SK-N-SH (cell line): Measurements from ENCODE around the gene MTIF2. TPM values are rescaled to one million over a fixed set of nuclear protein-coding genes. Genes with fewer than 3 reads are reported as not detected.

Experiments used
- CTCF ChIA-PET: fragments of 300-600, 350-600 bp; formaldehyde crosslinking; extraction: SDS; loops from one replicate; lab custom pipeline; 2021; lab: Yijun Ruan, JAX
- POLR2A ChIA-PET: fragments of 350-600 bp; sonication (Branson Sonifier 250); formaldehyde crosslinking; extraction: SDS; loops from one replicate; lab custom pipeline; 2020; ENCODE audit warnings: antibody characterized with exemption, inconsistent platforms; lab: Yijun Ruan, JAX
- DNase-seq: peaks from one replicate; pipeline ENCODE4 v3.0.0; 2012
- H2AFZ ChIP-seq: fragments of 200-600 bp; sonication (generic); 2 replicates; pipeline ENCODE4 v1.8.1; 2016; ENCODE audit warnings: antibody characterized with exemption, mild to moderate bottlenecking, low read depth
- H3F3A ChIP-seq: fragments of 200-600 bp; sonication (generic); replicated peaks from 2 replicates; pipeline ENCODE3; 2016; ENCODE audit warnings: antibody characterized with exemption, mild to moderate bottlenecking; ENCODE audit not compliant: insufficient read depth
- H3K27ac ChIP-seq, 2 experiments: fragments of 200-500 bp in 1 of 2; fragments of 200-600 bp in 1 of 2; sonication (Bioruptor generic) in 1 of 2; sonication (generic), shearing (Covaris generic) in 1 of 2; 2 replicates each; pipeline versions ENCODE4 v1.5.1 to v1.6.1; 2014 to 2016; ENCODE audit warnings: low read depth in 2 of 2, inconsistent platforms in 1 of 2, low read length in 1 of 2, mild to moderate bottlenecking in 1 of 2, mixed read lengths in 1 of 2
- H3K27me3 ChIP-seq: fragments of 200-600 bp; sonication (generic), shearing (Covaris generic); 2 replicates; pipeline ENCODE4 v1.6.1; 2016; ENCODE audit warnings: mixed run types; ENCODE audit not compliant: insufficient read depth
- H3K36me3 ChIP-seq, 2 experiments: fragments of 200-500 bp in 1 of 2; fragments of 200-600 bp in 1 of 2; sonication (Bioruptor generic) in 1 of 2; sonication (generic) in 1 of 2; replicated peaks in 1 of 2; 2 replicates each; pipeline versions ENCODE3 to v1.5.1; 2014 to 2016; ENCODE audit warnings: low read length in 1 of 2, mild to moderate bottlenecking in 1 of 2; ENCODE audit not compliant: insufficient read depth in 2 of 2, control insufficient read depth in 1 of 2
- H3K4me1 ChIP-seq, 2 experiments: fragments of 200-500 bp in 1 of 2; fragments of 200-600 bp in 1 of 2; sonication (Bioruptor generic) in 1 of 2; sonication (generic), shearing (Covaris generic) in 1 of 2; 2 replicates each; pipeline versions ENCODE4 v1.5.1 to v1.6.1; 2014 to 2016; ENCODE audit warnings: low read depth in 1 of 2, low read length in 1 of 2, mixed run types in 1 of 2; ENCODE audit not compliant: insufficient read depth in 2 of 2, control insufficient read depth in 1 of 2
- H3K4me2 ChIP-seq: fragments of 200-600 bp; sonication (generic), shearing (Covaris generic); 2 replicates; pipeline ENCODE4 v1.6.1; 2017; ENCODE audit warnings: mixed run types
- H3K4me3 ChIP-seq, 2 experiments: fragments of 200-500 bp in 1 of 2; fragments of 200-600 bp in 1 of 2; sonication (Bioruptor generic) in 1 of 2; sonication (generic), shearing (Covaris generic) in 1 of 2; 2 replicates each; pipeline versions ENCODE4 v1.5.1 to v1.8.1; 2014 to 2016; ENCODE audit warnings: low read depth in 2 of 2, inconsistent platforms in 1 of 2, low read length in 1 of 2, mild to moderate bottlenecking in 1 of 2, mixed read lengths in 1 of 2, moderate library complexity in 1 of 2
- H3K79me2 ChIP-seq: fragments of 200-600 bp; sonication (generic); 2 replicates; pipeline ENCODE4 v1.8.1; 2017; ENCODE audit warnings: mild to moderate bottlenecking; ENCODE audit not compliant: insufficient read depth
- H3K9ac ChIP-seq: fragments of 200-600 bp; sonication (generic); 2 replicates; pipeline ENCODE4 v1.6.1; 2017; ENCODE audit warnings: mixed run types
- H3K9me2 ChIP-seq: fragments of 200-600 bp; sonication (generic); 2 replicates; pipeline ENCODE4 v1.6.1; 2017; ENCODE audit warnings: mixed run types
- H3K9me3 ChIP-seq: fragments of 200-600 bp; sonication (generic); 2 replicates; pipeline ENCODE4 v1.6.1; 2017; ENCODE audit warnings: mixed run types, mild to moderate bottlenecking, moderate library complexity
- H4K20me1 ChIP-seq: fragments of 200-600 bp; sonication (generic); 2 replicates; pipeline ENCODE4 v1.6.1; 2017; ENCODE audit warnings: mild to moderate bottlenecking, mixed run types; ENCODE audit not compliant: insufficient read depth
- CHD2 ChIP-seq: fragments of 150-350 bp; IDR thresholded peaks from 2 replicates; pipeline ENCODE4 v1.6.1; 2018; ENCODE audit warnings: low read length; ENCODE audit not compliant: partially characterized antibody
- FOXJ3 ChIP-seq: sonication (generic); formaldehyde crosslinking; IDR thresholded peaks from 2 replicates; pipeline ENCODE4 v1.5.1; 2020; ENCODE audit warnings: mild to moderate bottlenecking, missing genetic modification reagents
- POLR2AphosphoS5 ChIP-seq: IDR thresholded peaks from 2 replicates; pipeline ENCODE4 v1.6.1; 2012; ENCODE audit warnings: low read depth, low read length
- SMC3 ChIP-seq: IDR thresholded peaks from 2 replicates; pipeline ENCODE4 v1.6.1; 2012; ENCODE audit warnings: low read depth, low read length, improper control_type of control experiment
- TAF1 ChIP-seq: IDR thresholded peaks from 2 replicates; pipeline ENCODE4 v1.6.1; 2012; ENCODE audit warnings: low read depth, mild to moderate bottlenecking, low read length, moderate library complexity, borderline replicate concordance
- WGBS: methylation state at CpG from one replicate; pipeline ENCODE4 v1.1.6; 2017; ENCODE audit warnings: low lambda C conversion rate; 5-methylcytosine and 5-hydroxymethylcytosine counted together
- polyA plus RNA-seq, 3 experiments: library from polyadenylated mRNA; depleted of rRNA; stranded (reverse); fragments of >200 nt; gene quantifications; 2 replicates each; pipeline ENCODE4 v1.2.3, GENCODE V29; 2012
- TF ChIP-seq, protein P1 (sequence below): fragments of 150-350 bp; IDR thresholded peaks from 2 replicates; pipeline ENCODE4 v1.6.1; 2016; ENCODE audit warnings: mild to moderate bottlenecking, low read depth, low read length
- TF ChIP-seq, protein P2 (sequence below): IDR thresholded peaks from 2 replicates; pipeline ENCODE4 v1.4.0; 2012; ENCODE audit warnings: low read depth, borderline replicate concordance
- TF ChIP-seq, protein P3 (sequence below): IDR thresholded peaks from 2 replicates; pipeline ENCODE4; 2012

Gene MTIF2
- polyA plus RNA-seq, 1 of the 3 experiments (the other 2 are of a cell fraction): 12.9 TPM

DNA sequence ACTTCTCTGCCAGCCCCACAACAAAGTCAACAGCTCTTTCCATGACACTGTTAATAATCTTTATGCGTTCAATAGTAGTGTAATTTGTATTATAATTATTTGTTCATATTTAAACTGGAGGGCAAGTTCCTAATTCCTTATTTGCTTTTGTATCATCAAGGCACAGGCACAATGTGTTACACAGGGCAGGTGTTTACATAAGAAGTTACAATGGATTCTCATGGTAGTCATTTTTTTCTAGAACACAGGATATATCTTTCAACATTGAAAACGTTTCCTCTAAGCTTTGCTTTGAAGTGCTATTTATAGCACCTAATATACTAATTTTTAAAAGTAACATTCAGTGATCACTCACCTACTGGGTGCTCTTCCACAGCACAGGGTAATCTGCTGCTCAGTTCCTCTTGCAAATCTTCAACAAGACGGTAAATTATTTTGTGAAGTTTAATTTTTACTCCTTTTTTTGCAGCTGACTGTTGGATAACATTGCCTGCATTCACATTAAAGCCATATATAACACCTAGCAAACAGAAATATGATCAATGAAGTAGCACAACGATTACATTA lies 29.3 kb downstream of the MTIF2 start:
- TF ChIP-seq, protein P1, sequence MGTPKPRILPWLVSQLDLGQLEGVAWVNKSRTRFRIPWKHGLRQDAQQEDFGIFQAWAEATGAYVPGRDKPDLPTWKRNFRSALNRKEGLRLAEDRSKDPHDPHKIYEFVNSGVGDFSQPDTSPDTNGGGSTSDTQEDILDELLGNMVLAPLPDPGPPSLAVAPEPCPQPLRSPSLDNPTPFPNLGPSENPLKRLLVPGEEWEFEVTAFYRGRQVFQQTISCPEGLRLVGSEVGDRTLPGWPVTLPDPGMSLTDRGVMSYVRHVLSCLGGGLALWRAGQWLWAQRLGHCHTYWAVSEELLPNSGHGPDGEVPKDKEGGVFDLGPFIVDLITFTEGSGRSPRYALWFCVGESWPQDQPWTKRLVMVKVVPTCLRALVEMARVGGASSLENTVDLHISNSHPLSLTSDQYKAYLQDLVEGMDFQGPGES: no peak
- TF ChIP-seq, protein P2, sequence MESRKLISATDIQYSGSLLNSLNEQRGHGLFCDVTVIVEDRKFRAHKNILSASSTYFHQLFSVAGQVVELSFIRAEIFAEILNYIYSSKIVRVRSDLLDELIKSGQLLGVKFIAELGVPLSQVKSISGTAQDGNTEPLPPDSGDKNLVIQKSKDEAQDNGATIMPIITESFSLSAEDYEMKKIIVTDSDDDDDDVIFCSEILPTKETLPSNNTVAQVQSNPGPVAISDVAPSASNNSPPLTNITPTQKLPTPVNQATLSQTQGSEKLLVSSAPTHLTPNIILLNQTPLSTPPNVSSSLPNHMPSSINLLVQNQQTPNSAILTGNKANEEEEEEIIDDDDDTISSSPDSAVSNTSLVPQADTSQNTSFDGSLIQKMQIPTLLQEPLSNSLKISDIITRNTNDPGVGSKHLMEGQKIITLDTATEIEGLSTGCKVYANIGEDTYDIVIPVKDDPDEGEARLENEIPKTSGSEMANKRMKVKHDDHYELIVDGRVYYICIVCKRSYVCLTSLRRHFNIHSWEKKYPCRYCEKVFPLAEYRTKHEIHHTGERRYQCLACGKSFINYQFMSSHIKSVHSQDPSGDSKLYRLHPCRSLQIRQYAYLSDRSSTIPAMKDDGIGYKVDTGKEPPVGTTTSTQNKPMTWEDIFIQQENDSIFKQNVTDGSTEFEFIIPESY: no peak
- TF ChIP-seq FOXJ3 (CRISPR knock-in tag) (no peak), CHD2 (no peak), TAF1 (no peak)
- TF ChIP-seq, protein P3, sequence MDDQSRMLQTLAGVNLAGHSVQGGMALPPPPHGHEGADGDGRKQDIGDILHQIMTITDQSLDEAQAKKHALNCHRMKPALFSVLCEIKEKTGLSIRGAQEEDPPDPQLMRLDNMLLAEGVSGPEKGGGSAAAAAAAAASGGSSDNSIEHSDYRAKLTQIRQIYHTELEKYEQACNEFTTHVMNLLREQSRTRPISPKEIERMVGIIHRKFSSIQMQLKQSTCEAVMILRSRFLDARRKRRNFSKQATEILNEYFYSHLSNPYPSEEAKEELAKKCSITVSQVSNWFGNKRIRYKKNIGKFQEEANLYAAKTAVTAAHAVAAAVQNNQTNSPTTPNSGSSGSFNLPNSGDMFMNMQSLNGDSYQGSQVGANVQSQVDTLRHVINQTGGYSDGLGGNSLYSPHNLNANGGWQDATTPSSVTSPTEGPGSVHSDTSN: no peak
- H3K4me2 ChIP-seq: no peak overlapping the region
- CTCF ChIA-PET: interaction anchor here (0.7 kb wide), 1 partner anchor 347 kb away, joined by 3 read pairs; no protein-coding TSS in a partner anchor

DNA sequence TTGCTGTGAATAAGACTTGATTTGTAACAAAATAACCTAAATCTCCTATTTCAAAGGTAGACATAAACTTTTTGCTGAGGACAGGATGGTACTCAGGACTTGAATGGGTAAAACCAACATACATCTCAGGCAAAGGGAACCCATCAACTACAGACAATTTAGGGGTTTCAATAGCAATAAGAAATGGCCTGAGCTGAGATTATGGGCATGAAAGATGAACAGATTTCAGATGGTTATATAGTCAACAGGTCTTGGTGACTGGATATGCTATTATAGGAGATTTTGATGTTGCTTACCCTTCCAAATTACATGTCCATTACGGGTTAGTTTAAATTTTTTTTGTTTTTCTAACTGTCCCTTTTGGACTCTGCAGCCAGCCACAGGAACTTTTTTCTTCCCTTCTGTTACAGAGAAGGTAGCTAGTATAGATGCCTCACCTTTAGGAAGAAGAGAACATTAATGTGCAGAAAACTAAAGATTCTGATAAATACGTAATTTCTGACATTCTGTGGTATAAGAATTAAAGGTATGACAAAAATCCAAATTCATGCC lies 32.0 kb downstream of the MTIF2 start:
- H3K36me3 ChIP-seq: peaks cover 56 to 76% of the 10 kb centered on the region in 2 experiments
- no peak overlapping the region for H3K27ac ChIP-seq
- WGBS: 97% methylated on average over 2 of the region's 2 CpGs
- CTCF ChIA-PET: no interaction called here
- H4K20me1 ChIP-seq: peaks cover 12% of the 10 kb centered on the region; the same call in 1 of the 2 replicates
- H3K27me3 ChIP-seq: no peaks in the 10 kb centered on the region
- H3F3A ChIP-seq: peaks cover 61% of the 10 kb centered on the region
- POLR2A ChIA-PET: no interaction called here
- H3K79me2 ChIP-seq: peaks cover 29% of the 10 kb centered on the region
- H3K9me3 ChIP-seq: no peaks in the 10 kb centered on the region
- no peak overlapping the region for H3K9ac ChIP-seq
- DNase-seq: no peak
- TF ChIP-seq POLR2AphosphoS5: peak; percentile 42; the same call in 1 of the 2 replicates
- TF ChIP-seq SMC3: no peak
- TF ChIP-seq, all 33 proteins: peak for 1
- Histone ChIP-seq H2AFZ (no peak overlapping the region), H3K4me1 (peaks cover 12 to 13% of the 10 kb centered on the region in 2 experiments; a peak in 3 of 4 replicates), H3K4me3 (no peak overlapping the region), H3K4me2 (no peak overlapping the region), H3K9me2 (no peaks in the 10 kb centered on the region)

More for the DNA sequence above, 29.3 kb downstream of the MTIF2 start:
- WGBS: 76% methylated on average over 4 of the region's 4 CpGs
- Histone ChIP-seq H2AFZ (no peak overlapping the region), H3K79me2 (peaks cover 5% of the 10 kb centered on the region), H3K9me2 (no peaks in the 10 kb centered on the region), H3K4me3 (no peak overlapping the region), H4K20me1 (0 out of 2 replicates have a peak, but pooled peaks cover under 1% of the 10 kb centered on the region), H3K9me3 (no peaks in the 10 kb centered on the region), H3K9ac (no peak overlapping the region), H3K36me3 (peaks cover 66 to 85% of the 10 kb centered on the region in 2 experiments), H3K27me3 (no peaks in the 10 kb centered on the region), H3K4me1 (peaks cover 0 to 4% of the 10 kb centered on the region in 2 experiments; a peak in 2 of 4 replicates), H3F3A (peaks cover 56% of the 10 kb centered on the region), H3K27ac (no peak overlapping the region)
- POLR2A ChIA-PET: no interaction called here
- DNase-seq: no peak
